Forelimb muscle (tissue), 1 donor: ENCODE results near the gene OOSP2. TPM values are rescaled to one million over a fixed set of nuclear protein-coding genes. Genes with fewer than 3 reads are reported as not detected.

Experiments
- DNase-seq: peaks from one replicate; pipeline ENCODE4 v3.0.0-alpha.2; 2013; ENCODE audit warnings: low read depth
- polyA plus RNA-seq: library from polyadenylated mRNA; unstranded; fragments of 120-200 nt; gene quantifications from one replicate; pipeline ENCODE4 v1.2.1, GENCODE V29; 2013; ENCODE audit not compliant: insufficient read length

The OOSP2 gene
- polyA plus RNA-seq, 1 donor: not detected

DNA sequence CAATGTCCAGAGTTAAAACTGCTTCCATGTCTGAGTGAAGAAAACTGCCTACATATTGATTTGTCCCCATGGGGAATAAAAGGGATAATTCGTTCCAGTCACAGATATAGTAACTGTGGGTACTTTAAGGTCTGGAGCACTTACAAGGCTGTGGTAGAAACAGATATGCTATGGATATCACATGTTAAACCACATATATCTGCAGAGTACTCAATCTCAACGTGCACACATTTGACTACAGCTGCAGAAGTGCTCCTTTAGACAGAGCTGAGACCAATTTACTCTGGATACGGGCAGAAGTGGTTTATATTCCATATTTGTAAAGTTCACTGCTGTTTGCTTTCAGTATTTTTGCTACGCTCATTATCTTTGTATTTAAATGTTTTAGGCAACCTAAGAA lies 38.5 kb downstream of the OOSP2 start:
- no peak for DNase-seq

DNA sequence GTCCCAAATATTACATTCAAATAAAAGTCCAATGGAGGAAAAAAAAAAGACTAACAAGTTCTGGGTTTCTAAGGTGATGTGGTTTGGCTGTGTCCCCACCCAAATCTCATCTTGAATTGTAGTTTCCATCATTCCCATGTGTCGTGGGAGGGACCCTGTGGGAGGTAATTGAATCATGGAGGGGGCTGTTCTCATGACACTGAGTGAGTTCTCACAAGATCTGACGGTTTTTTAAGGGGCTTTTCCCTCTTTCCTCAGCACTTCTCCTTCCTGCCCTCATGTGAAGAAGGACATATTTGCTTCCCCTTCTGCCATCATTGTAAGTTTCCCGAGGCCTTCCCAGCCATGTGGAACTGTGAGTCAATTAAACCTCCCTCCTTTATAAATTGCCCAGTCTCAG lies 40.3 kb downstream of the OOSP2 start:
- no peak for DNase-seq

DNA sequence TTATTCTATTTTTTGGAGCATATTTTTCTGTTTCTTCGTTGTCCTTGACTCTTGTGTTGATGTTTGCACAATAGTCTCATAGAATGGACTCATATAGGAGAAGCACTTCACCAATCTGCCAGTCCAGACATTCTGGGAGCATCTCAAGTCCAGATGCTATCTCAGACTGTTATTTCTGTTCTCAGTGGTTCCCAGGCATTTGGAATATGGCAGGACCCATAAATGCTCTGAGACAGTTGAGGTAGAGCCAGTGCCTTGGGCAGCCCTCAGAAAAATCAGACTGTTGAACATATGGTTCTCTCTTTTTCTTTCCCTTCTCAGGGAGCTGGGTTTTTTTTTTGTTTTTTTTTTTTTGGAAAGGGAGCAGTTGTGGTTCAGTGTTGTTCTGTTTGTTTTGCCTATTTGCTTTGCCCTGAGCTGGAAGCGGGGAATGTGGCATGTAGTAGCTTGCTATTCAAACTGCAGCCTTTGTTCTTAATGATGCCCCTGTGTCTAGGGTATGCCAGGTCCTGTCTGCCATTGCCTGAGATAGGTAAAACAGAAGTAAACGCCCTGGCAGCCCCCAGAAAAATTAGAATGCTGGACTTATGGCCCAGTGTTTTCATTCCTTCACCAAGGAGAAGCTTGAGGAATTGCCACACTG lies 44.5 kb downstream of the OOSP2 start:
- no peak for DNase-seq

DNA sequence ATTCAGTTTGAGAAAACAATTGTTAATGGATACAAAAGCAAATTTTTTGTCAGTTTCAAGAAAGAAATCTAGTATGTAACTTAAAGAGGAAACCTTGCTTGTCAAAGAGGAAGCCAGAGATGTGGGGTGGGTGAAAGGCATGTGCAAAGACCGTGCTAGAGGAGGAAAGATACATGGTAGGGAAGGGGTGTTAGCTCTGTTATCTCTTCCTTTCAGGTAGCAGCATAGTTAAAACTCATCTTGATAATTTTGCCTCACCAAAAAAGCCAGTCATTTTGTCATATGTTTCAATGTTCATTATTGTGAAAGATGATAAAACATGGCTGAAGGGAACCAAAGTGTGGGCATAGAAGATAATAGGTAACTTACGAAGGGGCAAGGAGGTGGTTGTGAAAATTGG lies 45.7 kb downstream of the OOSP2 start:
- DNase-seq: no peak

DNA sequence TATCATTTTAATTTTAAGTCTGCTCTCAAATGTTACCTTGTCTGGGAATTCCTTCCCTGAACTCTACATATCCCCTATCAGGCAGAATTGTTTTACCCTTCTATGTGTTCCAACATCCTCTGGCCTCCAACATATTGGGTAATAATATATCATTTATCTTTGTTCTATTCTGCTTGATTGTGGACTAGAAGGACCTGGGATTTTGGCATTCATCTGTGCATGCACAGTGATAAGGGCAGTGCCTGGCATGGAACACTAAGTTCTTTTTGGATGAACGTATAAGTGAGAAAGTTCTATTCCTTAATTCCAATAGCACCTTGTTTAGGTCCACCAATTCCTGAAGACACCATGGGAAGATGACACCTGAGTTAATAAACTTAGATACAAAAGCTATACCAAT lies 47.0 kb downstream of the OOSP2 start:
- DNase-seq: no peak

DNA sequence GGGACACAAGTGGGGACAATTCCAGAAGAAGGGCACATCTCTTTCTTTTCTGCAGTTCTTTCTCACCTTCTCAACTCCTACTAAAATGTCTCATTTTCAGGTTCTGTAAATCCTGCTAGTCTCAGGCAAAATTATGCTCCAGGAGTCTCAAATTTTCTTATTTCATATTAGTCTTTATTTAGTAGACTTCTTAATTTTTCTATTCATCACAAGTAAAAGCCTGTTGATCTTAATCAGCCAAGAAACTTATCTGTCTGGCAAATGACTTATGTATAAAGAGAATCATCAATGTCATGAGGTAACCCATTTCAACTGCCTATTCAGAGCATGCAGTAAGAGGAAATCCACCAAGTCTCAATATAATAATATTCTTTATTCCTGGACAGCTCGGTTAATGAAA lies 48.2 kb downstream of the OOSP2 start, which contains the start of gene MS4A2:
TSS of gene MS4A2 (plus strand) at position 301 of the 400 bp plus-strand sequence. CDS start 102 bp downstream, outside the sequence.
- DNase-seq: no peak

DNA sequence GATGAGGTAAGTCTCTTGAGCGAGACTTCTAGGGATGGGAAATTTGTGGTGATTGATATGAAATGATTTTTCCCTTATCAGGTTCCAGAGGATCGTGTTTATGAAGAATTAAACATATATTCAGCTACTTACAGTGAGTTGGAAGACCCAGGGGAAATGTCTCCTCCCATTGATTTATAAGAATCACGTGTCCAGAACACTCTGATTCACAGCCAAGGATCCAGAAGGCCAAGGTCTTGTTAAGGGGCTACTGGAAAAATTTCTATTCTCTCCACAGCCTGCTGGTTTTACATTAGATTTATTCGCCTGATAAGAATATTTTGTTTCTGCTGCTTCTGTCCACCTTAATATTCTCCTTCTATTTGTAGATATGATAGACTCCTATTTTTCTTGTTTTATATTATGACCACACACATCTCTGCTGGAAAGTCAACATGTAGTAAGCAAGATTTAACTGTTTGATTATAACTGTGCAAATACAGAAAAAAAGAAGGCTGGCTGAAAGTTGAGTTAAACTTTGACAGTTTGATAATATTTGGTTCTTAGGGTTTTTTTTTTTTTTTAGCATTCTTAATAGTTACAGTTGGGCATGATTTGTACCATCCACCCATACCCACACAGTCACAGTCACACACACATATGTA lies 55.4 kb downstream of the OOSP2 start:
- DNase-seq: no peak

DNA sequence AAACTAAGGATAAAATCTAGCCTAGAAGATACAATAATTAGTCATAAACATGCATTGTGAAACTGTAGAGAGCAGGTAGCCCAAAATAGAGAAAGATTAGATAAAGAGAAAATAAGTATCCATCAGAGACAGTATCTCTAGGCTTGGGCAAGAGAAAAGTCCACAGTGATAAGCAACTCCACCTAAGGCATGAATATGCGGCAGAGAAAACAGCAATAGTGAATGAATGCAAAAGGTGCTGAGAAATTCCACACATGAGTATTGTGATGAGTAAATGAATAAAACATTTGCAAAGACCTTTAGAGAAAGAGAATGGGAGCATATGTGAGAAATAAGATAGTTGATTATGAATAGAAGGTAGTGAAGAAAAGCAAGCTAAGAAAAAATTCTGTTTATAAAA lies 57.0 kb downstream of the OOSP2 start:
- no peak for DNase-seq

Other genes starting within 250 kb of the OOSP2 start
- 31.6 TPM for gene MRPL16, start 229.6 kb upstream of the OOSP2 start, polyA plus RNA-seq
- not detected for gene CBLIF, start 194.9 kb upstream of the OOSP2 start, polyA plus RNA-seq
- 0.23 TPM for gene TCN1, start 173.9 kb upstream of the OOSP2 start, polyA plus RNA-seq
- gene OOSP3, start 161.6 kb upstream of the OOSP2 start, polyA plus RNA-seq: not detected
- gene OOSP1, start 102.0 kb upstream of the OOSP2 start, polyA plus RNA-seq: not detected
- gene OOSP4A, start 76.4 kb upstream of the OOSP2 start, polyA plus RNA-seq: not detected
- gene OOSP4B, start 23.2 kb upstream of the OOSP2 start, polyA plus RNA-seq: not detected
- gene MS4A3, start 16.3 kb downstream of the OOSP2 start, polyA plus RNA-seq: 0.80 TPM
- 0.37 TPM for gene MS4A2, start 48.3 kb downstream of the OOSP2 start, polyA plus RNA-seq
- gene MS4A6A, start 142.7 kb downstream of the OOSP2 start, polyA plus RNA-seq: 17.6 TPM
- 1.4 TPM for gene MS4A4E, start 202.7 kb downstream of the OOSP2 start, polyA plus RNA-seq
- gene MS4A4A, start 240.3 kb downstream of the OOSP2 start, polyA plus RNA-seq: 9.4 TPM